HUES48 (cell line): Measurements from ENCODE around the gene TBC1D24.

Source experiments
- H3K27ac ChIP-seq: one replicate; pipeline ENCODE4 v1.7.0; 2013; ENCODE audit warnings: low read depth, low read length, inconsistent platforms
- H3K27me3 ChIP-seq: 2 replicates; pipeline ENCODE4 v1.6.1; 2013; ENCODE audit warnings: mild to moderate bottlenecking, low read length; ENCODE audit not compliant: control insufficient read depth, insufficient read depth
- H3K36me3 ChIP-seq: 2 replicates; pipeline ENCODE4 v1.6.1; 2013; ENCODE audit warnings: low read length; ENCODE audit not compliant: control insufficient read depth, insufficient read depth
- H3K4me1 ChIP-seq: 2 replicates; pipeline ENCODE4 v1.6.1; 2013; ENCODE audit warnings: mild to moderate bottlenecking, low read length; ENCODE audit not compliant: control insufficient read depth, insufficient read depth
- H3K4me3 ChIP-seq: 2 replicates; pipeline ENCODE4 v1.5.1; 2013; ENCODE audit warnings: mild to moderate bottlenecking, low read depth, low read length
- H3K9ac ChIP-seq: 2 replicates; pipeline ENCODE4 v1.6.1; 2013; ENCODE audit warnings: mild to moderate bottlenecking, low read depth, low read length, moderate library complexity
- H3K9me3 ChIP-seq: 2 replicates; pipeline ENCODE4 v1.6.1; 2013; ENCODE audit warnings: low read length; ENCODE audit not compliant: control insufficient read depth, insufficient read depth

The TBC1D24 gene

DNA sequence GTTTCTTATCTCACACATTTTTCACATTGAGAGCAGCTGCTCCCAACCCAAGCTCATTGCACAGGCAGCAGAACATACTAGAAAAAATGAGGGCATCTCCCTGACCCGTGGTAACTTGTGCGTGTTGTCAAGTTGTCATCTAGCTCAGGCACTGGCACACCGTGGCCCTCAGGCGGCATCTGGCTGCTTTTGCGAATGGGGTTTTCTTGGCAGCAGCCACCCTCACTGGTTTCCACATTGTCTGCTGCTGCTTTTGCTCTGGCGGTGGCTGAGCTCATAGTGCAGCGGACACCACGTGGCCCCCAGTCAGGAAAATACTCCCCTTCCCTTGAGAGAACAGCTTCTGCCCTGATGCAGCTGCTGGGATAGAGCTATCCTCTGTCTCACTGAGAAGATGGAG lies 24.4 kb upstream of the TBC1D24 start:
- no peak overlapping the region for H3K27ac ChIP-seq
- H3K4me1 ChIP-seq: no peaks in the 10 kb centered on the region
- no peak overlapping the region for H3K9ac ChIP-seq
- no peaks in the 10 kb centered on the region for H3K9me3 ChIP-seq
- H3K27me3 ChIP-seq: no peaks in the 10 kb centered on the region
- H3K4me3 ChIP-seq: no peak overlapping the region
- peaks cover 92% of the 10 kb centered on the region for H3K36me3 ChIP-seq

DNA sequence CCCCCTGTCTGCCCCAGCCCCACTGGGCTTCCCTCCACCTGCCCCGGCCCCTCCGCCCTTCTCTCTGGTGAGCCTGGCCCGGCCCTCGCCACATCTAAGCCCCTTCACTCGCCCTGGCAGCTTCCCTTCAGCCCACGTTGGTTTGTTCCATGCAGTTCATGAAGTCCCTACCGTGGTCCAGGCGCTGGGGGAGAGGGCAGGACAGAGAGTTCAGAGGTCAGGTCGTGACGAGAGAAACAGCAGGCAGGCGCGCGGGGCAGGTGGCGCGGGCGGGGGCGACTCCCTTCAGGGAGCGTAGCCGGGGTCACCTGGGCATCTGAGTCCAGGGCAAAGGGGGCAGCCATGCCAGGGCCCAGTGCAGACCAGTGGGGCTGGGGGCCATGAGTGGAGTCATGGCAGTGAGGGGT lies 23.9 kb upstream of the TBC1D24 start:
- no peak overlapping the region for H3K27ac ChIP-seq
- H3K36me3 ChIP-seq: peaks cover 92% of the 10 kb centered on the region
- H3K9ac ChIP-seq: no peak overlapping the region
- H3K9me3 ChIP-seq: no peaks in the 10 kb centered on the region
- H3K4me1 ChIP-seq: no peaks in the 10 kb centered on the region
- no peaks in the 10 kb centered on the region for H3K27me3 ChIP-seq
- no peak overlapping the region for H3K4me3 ChIP-seq

DNA sequence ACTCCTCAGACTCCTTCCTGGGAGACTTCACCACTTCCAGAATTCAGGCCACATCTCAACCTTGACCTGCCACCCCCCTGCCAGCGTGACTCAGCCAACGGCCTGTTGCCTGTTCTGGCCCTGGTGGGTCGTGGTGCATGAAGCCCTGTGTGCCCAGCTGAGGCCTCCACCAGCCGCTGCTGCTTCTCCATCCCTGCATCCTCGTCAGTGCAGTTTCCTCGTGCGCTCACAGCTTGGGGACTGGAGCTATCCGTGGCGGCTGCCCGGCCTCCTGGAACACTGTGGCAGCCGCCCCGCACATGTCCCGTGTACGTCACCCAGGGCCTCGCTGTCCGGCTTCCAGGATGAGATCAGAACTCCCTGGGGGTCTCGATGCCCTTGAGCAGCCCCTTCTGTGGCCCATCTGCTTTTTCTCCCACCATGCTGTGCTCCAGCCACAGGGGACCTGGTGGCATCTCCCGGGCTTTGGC lies 23.0 kb upstream of the TBC1D24 start:
- Histone ChIP-seq H3K27me3 (no peaks in the 10 kb centered on the region), H3K4me1 (no peaks in the 10 kb centered on the region), H3K9me3 (no peaks in the 10 kb centered on the region), H3K4me3 (no peak overlapping the region), H3K27ac (no peak overlapping the region), H3K36me3 (peaks cover 92% of the 10 kb centered on the region), H3K9ac (no peak overlapping the region)

DNA sequence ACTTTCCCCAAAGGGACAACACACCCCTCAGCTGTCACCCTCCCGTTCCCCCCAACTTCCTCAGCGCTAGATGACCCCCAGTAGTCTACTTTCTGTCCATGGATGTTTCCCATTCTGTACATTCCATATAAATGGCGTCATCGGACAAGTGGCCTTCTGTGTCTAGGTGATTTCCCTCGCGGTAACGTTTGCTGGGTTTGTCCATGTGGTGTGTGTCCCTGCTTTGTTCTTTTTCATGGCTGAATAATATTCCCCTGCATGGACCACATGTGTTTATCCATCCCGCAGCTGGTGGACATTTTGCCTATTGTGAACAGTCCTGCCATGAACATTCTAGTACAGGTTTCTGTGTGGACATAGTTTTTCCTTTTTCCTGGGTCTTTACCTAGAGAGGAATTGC lies 22.3 kb upstream of the TBC1D24 start:
- H3K9me3 ChIP-seq: no peaks in the 10 kb centered on the region
- H3K9ac ChIP-seq: no peak overlapping the region
- peaks cover 94% of the 10 kb centered on the region for H3K36me3 ChIP-seq
- no peak overlapping the region for H3K4me3 ChIP-seq
- no peak overlapping the region for H3K27ac ChIP-seq
- no peaks in the 10 kb centered on the region for H3K4me1 ChIP-seq
- H3K27me3 ChIP-seq: no peaks in the 10 kb centered on the region

DNA sequence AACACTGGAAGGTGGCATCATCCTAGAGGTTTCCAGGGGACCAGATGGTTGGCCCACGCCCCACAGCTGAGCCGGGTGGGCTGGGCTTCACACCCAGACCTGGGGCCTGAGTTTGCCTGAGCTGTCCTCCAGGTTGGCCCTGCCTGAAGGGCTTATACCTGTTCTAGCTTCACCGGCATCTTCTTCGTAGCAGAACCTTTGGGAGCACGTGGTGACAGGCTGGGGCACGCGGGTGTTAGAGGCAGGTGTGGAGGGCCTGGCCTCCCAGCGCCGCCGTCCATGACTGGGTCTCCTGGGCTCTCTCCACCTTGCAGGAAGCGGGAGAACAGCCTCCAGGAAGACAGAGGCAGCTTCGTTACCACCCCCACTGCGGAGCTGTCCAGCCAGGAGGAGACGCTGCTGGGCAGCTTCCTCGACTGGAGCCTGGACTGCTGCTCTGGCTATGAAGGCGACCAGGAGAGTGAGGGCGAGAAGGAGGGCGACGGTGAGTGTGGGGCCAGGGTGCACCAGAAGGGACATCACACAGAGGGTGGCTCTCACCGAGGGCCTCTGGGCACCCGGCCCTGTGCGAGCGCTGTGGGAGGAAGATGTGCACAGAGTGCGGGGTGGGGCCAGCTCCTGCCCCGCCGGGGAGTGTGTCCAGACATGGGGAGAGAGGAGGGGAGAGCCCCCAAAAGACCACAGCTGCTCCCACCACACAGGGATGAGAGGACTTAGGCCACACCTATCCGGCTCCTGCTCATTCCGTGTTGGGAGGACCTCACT lies 19.7 kb upstream of the TBC1D24 start:
- peaks cover 74% of the 10 kb centered on the region for H3K36me3 ChIP-seq
- H3K9ac ChIP-seq: no peak overlapping the region
- H3K27me3 ChIP-seq: no peaks in the 10 kb centered on the region
- no peak overlapping the region for H3K4me3 ChIP-seq
- H3K9me3 ChIP-seq: no peaks in the 10 kb centered on the region
- no peak overlapping the region for H3K27ac ChIP-seq
- H3K4me1 ChIP-seq: no peaks in the 10 kb centered on the region

DNA sequence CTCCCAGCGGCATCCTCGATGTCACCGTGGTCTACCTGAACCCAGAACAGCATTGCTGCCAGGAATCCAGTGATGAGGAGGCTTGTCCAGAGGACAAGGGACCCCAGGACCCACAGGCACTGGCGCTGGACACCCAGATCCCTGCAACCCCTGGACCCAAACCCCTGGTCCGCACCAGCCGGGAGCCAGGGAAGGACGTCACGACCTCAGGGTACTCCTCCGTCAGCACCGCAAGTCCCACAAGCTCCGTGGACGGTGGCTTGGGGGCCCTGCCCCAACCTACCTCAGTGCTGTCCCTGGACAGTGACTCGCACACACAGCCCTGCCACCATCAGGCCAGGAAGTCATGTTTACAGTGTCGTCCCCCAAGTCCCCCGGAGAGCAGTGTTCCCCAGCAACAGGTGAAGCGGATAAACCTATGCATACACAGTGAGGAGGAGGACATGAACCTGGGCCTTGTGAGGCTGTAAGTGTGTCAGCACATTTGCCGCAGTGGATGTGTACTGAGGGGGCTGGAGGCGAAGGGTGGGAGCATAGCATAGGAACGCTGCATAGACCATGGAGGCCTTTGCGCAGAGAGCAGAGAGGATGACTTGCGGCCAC lies 18.3 kb upstream of the TBC1D24 start:
- Histone ChIP-seq H3K9ac (no peak overlapping the region), H3K36me3 (peaks cover 69% of the 10 kb centered on the region), H3K4me1 (0 out of 2 replicates have a peak, but pooled peaks cover 4% of the 10 kb centered on the region), H3K27me3 (no peaks in the 10 kb centered on the region), H3K27ac (no peak overlapping the region), H3K9me3 (no peaks in the 10 kb centered on the region), H3K4me3 (no peak overlapping the region)

DNA sequence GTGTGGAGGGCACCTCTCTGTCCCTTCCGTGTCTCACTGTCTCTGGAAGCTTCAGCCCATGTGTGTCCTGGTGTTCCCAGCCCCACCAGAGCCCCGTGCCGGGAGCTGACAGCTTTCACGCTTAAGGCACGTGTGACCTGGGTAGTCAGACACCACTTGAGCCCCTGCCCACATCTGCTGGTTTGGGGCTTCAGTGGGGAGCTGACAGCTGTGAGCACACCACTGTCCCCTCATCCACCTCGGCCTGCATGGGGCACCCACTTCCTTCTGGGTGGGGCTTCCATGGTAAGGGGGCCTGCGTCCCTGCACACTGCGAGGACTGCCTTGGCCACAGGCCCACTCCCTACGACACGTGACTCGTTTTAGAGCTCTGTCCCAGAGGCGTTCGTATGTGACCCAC lies 17.7 kb upstream of the TBC1D24 start:
- H3K4me1 ChIP-seq: 0 out of 2 replicates have a peak, but pooled peaks cover 4% of the 10 kb centered on the region
- no peak overlapping the region for H3K27ac ChIP-seq
- no peaks in the 10 kb centered on the region for H3K27me3 ChIP-seq
- H3K4me3 ChIP-seq: no peak overlapping the region
- H3K9ac ChIP-seq: no peak overlapping the region
- H3K36me3 ChIP-seq: peaks cover 69% of the 10 kb centered on the region
- H3K9me3 ChIP-seq: no peaks in the 10 kb centered on the region

DNA sequence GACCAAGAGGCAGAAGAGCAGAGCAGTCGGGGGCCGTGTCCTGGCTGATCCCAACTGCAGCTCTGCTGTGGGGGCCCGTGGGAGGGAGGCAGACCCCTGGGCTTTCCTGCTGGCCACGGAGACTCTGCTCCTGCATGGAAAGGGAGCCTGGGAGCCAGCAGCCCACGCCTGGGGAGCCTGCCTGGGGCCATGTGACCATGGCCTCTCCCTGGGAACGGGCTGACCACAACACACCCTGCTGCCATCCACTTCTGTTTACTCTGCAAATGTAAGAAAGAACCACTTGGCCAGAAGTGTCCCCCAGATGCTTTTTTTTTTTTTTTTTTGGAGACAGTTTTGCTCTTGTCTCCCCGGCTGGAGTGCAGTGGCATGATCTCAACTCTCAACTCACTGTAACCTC lies 17.0 kb upstream of the TBC1D24 start:
- Histone ChIP-seq H3K27ac (no peak overlapping the region), H3K36me3 (peaks cover 68% of the 10 kb centered on the region), H3K9ac (no peak overlapping the region), H3K27me3 (no peaks in the 10 kb centered on the region), H3K4me1 (0 out of 2 replicates have a peak, but pooled peaks cover 4% of the 10 kb centered on the region), H3K9me3 (no peaks in the 10 kb centered on the region), H3K4me3 (no peak overlapping the region)

DNA sequence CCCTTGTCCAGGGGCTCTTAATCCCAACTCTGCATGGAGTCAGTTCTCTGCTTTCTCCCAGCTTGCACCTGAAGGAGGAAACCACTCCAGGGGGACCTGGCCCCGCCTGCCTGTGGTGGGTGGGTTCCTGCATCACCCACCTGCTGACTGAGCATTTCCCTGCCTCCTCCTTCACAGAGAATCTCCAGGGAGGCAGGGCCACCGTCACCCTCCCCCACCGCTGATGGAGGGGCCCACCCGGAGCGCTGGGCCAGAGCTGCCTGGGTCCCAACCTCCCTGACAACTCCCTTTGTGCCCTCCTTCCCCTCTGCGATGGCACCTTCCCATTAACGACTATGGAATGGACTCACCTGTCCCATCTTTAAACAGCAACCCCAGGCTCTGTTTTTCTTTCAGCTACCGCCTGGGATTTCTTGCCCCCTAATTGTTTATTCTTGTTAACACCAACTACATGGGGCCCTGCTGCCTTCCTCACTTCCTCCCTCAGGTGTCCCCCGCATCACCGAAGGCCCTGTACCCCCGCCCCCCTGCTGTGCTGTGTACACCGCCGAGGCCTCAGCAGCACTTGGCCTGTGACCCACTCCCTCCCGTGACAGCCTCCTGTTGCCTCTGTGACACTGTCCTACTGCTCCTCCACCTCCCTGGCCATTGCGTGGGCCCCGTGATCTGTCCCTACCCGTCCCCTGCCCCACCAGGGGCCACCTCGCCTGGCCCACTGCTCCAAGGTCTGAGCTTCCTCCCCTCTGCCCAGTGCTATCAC lies 15.9 kb upstream of the TBC1D24 start:
- peak overlapping the region; percentile 78 for H3K4me3 ChIP-seq
- peak overlapping the region; percentile 77 for H3K9ac ChIP-seq
- peak overlapping the region; percentile 81 for H3K27ac ChIP-seq
- H3K27me3 ChIP-seq: no peaks in the 10 kb centered on the region
- H3K9me3 ChIP-seq: no peaks in the 10 kb centered on the region
- H3K4me1 ChIP-seq: 0 out of 2 replicates have a peak, but pooled peaks cover 4% of the 10 kb centered on the region
- peaks cover 57% of the 10 kb centered on the region for H3K36me3 ChIP-seq

DNA sequence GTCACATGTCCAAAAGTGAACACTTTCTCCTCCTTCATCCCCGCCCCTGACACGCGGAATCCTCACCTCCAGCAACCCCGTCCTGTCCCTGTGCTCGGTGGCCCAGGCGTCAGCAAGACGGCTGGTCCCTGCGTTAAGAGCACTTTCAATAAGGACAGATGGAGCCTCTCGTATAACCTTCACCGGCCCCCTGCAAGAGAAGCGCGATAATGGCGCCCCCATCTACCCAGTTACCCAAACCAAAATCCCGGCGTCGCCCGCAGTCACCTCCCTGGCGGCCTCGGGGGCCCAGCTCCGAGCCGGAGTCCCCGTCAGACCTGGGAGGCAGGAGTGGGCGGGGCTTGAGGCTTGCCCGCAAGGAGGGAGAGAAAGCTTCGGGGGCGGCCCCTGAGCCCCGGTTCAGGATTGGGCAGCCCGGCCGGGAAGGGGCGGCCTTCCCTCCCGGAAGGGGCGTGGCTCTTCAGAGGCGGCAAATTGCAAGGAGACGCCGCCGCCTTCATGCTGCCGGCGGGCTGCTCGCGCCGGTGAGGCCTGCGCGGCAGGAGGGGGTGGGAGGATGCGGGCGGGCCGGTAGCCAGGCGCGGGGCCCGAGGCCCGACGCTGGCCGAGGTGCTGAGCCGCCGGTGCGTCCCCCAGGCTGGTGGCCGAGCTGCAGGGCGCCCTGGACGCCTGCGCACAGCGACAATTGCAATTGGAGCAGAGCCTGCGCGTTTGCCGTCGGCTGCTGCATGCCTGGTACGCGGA lies 15.1 kb upstream of the TBC1D24 start, which contains the start of gene TEDC2:
TEDC2 (plus strand) TSS at position 463 of the 744 bp plus-strand sequence; CDS start at position 499, 36 bp downstream.
- H3K27me3 ChIP-seq: no peaks in the 10 kb centered on the region
- H3K27ac ChIP-seq: peak within 1 kb of the TSS; percentile 81
- peak within 1 kb of the TSS; percentile 78 for H3K4me3 ChIP-seq
- no peaks in the 10 kb centered on the region for H3K9me3 ChIP-seq
- H3K36me3 ChIP-seq: peaks cover 51% of the 10 kb centered on the region
- H3K4me1 ChIP-seq: 0 out of 2 replicates have a peak, but pooled peaks cover 4% of the 10 kb centered on the region
- H3K9ac ChIP-seq: peak within 1 kb of the TSS; percentile 77
